Measurements from ENCODE around the gene ZNF626.
"Not testable (repeated sequence)": the region's sequence is repeated elsewhere in the genome, so short reads cannot be mapped to it uniquely, and the experiment has no call there.

ZNF626 gene

GRCh38 chr19:20661150-20661819, at the start of gene ZNF626:
ZNF626 (minus strand) TSS chr19:20661571; CDS start chr19:20661446, 125 bp downstream.
- no peak for DNase-seq
- in situ Hi-C loops (cut with HindIII; ENCODE audit: low pct_ligation_motif_present, low pct_unique_long_range_greater_than_20kb, low sequenced_read_pairs): no loop called here

GRCh38 chr19:20669263-20669662, 7.9 kb upstream of the ZNF626 start:
- in situ Hi-C loops (cut with HindIII; ENCODE audit: low pct_ligation_motif_present, low pct_unique_long_range_greater_than_20kb, low sequenced_read_pairs): no loop called here
- DNase-seq: no peak

GRCh38 chr19:20667281-20667680, 5.9 kb upstream of the ZNF626 start:
- no peak for DNase-seq
- in situ Hi-C loops (cut with HindIII; ENCODE audit: low pct_ligation_motif_present, low pct_unique_long_range_greater_than_20kb, low sequenced_read_pairs): no loop called here

- no peak for DNase-seq
- in situ Hi-C loops (cut with HindIII; ENCODE audit: low pct_ligation_motif_present, low pct_unique_long_range_greater_than_20kb, low sequenced_read_pairs): no loop called here
These were observed 3.8 kb upstream of the ZNF626 start for GRCh38 chr19:20664901-20665781.

- in situ Hi-C loops (cut with HindIII; ENCODE audit: low pct_ligation_motif_present, low pct_unique_long_range_greater_than_20kb, low sequenced_read_pairs); DNase-seq: not testable (repeated sequence)
These were observed 3.1 kb upstream of the ZNF626 start for GRCh38 chr19:20664475-20664874.

- no peak for DNase-seq
- in situ Hi-C loops (cut with HindIII; ENCODE audit: low pct_ligation_motif_present, low pct_unique_long_range_greater_than_20kb, low sequenced_read_pairs): no loop called here
These were observed 1.2 kb upstream of the ZNF626 start for GRCh38 chr19:20662421-20663105.

- in situ Hi-C loops (cut with HindIII; ENCODE audit: low pct_ligation_motif_present, low pct_unique_long_range_greater_than_20kb, low sequenced_read_pairs): no loop called here
- DNase-seq: no peak
These were observed 764 bp downstream of the ZNF626 start for GRCh38 chr19:20660473-20661140.

- in situ Hi-C loops (cut with HindIII; ENCODE audit: low pct_ligation_motif_present, low pct_unique_long_range_greater_than_20kb, low sequenced_read_pairs): no loop called here
- DNase-seq: no peak
These were observed 20.8 kb downstream of the ZNF626 start for GRCh38 chr19:20640545-20640944.

GRCh38 chr19:20640023-20640422, 21.3 kb downstream of the ZNF626 start:
- no peak for DNase-seq
- in situ Hi-C loops (cut with HindIII; ENCODE audit: low pct_ligation_motif_present, low pct_unique_long_range_greater_than_20kb, low sequenced_read_pairs): no loop called here

- DNase-seq; in situ Hi-C loops (cut with HindIII; ENCODE audit: low pct_ligation_motif_present, low pct_unique_long_range_greater_than_20kb, low sequenced_read_pairs): not testable (repeated sequence)
These were observed 36.8 kb downstream of the ZNF626 start for GRCh38 chr19:20624560-20624959.

GRCh38 chr19:20616071-20616470, 45.3 kb downstream of the ZNF626 start:
- in situ Hi-C loops (cut with HindIII; ENCODE audit: low pct_ligation_motif_present, low pct_unique_long_range_greater_than_20kb, low sequenced_read_pairs): no loop called here
- no peak for DNase-seq

- in situ Hi-C loops (cut with HindIII; ENCODE audit: low pct_ligation_motif_present, low pct_unique_long_range_greater_than_20kb, low sequenced_read_pairs): not testable (repeated sequence)
These were observed 46.4 kb downstream of the ZNF626 start for GRCh38 chr19:20614971-20615370.

GRCh38 chr19:20612711-20613316, 48.6 kb downstream of the ZNF626 start:
- in situ Hi-C loops (cut with HindIII; ENCODE audit: low pct_ligation_motif_present, low pct_unique_long_range_greater_than_20kb, low sequenced_read_pairs): no loop called here
- DNase-seq: no peak

More at GRCh38 chr19:20614971-20615370, 46.4 kb downstream of the ZNF626 start:
- DNase-seq: not testable (repeated sequence)

GRCh38 chr19:20611866-20612265, 49.5 kb downstream of the ZNF626 start:
- no peak for DNase-seq
- in situ Hi-C loops (cut with HindIII; ENCODE audit: low pct_ligation_motif_present, low pct_unique_long_range_greater_than_20kb, low sequenced_read_pairs): no loop called here

GRCh38 chr19:20607943-20608342, 53.4 kb downstream of the ZNF626 start:
- no peak for DNase-seq
- in situ Hi-C loops (cut with HindIII; ENCODE audit: low pct_ligation_motif_present, low pct_unique_long_range_greater_than_20kb, low sequenced_read_pairs): no loop called here
